GM18873 (cell line): ENCODE results near the gene POT1.

Experiments
- ATAC-seq: cut with Tn5 transposase; IDR thresholded peaks from one replicate; pipeline ENCODE4 v1.9.1; 2021; ENCODE audit warnings: mild to moderate bottlenecking, moderate library complexity, moderate number of reproducible peaks; ENCODE audit not compliant: unreplicated experiment, low FRiP score

Gene POT1

DNA sequence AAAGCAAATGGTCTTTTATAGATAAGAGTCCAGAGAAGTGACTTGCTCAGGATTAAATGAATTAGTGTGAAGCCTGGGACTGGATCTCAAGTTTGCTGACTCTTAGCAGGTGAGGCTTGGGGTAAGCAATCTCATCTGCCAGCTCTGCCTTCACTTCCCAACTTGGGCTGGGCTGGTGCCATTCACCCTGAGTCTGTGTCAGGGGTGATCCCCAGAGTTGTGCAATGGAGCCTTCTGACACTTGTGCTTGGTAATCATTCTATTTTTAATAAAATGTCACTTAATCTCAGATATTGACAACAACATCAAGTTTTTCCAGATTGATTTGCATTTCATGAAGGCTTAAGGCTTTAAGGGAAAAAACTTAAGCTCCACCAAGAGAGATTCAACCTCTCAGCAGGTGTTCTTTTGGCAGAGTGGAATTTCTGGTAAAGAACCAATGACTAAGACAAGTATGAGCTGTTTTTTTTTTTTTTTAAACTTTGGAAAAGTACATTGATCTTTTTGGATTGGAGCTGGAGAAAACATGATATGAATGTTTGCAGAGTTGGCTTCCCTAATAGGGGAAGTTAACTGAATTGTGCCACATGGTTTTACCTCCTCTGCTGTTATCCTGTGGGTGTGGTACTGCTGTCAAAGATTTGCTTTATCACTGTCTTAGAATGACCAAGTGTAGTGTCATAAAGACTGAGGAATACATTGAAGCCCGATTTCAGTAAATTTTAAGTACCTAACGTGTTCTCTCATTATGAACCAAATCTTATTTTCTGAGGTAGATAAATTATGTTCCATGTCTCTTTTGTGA, 115.4 kb downstream of the POT1 start:
- ATAC-seq = no peak

DNA sequence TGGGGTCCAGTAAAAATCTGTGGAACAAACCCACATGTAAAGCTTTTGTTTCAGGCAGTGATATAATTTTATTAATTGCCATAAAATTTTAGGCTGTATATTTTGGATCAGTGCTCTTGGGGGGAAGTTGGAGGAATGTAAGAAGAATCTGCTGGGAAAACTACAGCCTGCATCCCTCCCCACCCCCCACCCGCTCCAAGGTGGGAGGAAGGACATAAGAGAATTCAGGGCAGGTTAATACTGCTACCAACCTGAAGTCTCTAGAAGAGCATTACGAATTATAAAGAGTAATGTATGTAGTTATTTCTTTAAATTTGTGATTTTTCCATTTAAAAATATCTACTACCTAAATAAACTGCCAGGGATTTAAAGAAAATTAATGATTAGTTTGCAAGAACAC, 116.9 kb downstream of the POT1 start:
- ATAC-seq = no peak

DNA sequence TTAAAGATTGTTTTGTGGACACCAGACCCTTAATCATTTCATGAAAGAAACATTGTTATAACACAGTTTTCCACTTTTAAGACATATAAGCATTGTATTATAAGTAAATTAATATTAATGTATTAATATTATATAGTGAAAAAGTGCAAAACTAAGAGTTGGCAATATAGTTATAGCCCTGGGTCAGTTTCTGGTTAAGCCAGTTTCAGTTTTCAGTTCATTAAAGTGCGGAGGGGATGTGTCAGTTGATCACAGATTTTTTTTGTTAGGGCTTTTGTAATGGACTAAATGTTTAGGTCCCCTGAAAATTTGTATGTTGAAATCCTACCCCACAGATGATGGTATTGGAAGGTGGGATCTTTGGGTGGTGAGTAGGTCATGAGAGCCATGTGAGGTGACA, 118.3 kb downstream of the POT1 start:
- no peak for ATAC-seq

DNA sequence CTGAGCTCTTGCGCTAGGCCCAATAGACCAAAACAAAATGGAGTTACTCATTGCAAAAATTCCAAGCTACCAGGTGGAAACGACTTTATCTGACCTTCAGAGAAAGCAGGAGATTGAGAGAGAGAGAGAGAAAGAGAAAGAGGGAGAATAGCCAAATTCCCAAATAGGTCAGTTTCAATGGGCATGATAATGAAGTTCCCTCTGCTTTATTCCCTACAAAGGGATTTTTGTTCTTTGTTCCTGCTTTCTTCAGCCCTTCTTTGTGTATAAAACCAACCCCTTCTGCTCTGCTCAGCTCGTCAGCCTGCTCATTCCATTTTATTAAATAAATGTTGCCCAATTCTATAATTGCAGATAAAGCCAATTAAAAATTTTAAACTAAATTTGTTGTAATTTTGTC, 119.0 kb downstream of the POT1 start:
- ATAC-seq = no peak

DNA sequence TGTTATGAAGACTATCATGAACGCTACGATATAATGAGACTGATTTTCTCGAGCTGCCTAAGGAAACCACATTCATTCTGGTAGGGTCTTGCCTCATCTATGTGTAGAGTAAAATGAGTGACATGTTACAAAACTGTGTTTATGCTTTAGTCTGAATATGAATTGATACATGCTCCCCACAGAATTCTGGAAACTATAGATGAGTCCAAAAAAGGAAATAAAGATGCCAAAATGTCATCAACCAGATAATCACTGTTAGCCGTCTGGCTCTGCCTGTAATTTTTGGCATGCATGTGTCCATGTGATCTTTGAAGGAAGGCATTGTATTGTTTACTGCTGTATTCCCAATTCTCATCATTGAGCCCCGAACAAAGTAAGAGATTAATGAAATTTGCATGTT, 121.4 kb downstream of the POT1 start:
- ATAC-seq = no peak

DNA sequence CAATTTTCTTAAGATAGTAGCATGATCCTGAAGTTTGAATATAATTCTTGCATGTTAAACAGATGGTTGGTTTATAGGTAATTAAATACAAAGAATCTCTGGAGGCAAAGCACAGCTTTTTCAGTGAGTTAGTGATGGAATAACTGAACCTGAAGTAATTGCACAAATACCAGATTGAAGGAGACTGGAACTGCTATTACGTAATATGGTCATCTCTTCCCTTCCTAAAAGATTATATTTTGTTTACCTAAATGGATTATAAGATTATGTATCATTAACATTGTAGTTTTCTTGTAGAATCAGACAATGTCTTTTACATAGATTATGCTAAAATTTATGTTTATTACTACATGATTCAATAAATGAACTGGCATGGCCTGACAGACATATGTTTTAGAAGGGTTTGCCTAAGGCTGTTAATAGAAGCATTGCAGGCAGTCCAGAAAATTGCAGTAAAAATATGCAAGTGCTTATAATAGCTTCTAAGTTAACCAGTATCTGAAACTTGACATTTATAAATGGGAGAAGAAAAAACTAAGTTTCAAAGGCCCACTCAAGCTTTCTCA, 128.2 kb downstream of the POT1 start:
- no peak for ATAC-seq

DNA sequence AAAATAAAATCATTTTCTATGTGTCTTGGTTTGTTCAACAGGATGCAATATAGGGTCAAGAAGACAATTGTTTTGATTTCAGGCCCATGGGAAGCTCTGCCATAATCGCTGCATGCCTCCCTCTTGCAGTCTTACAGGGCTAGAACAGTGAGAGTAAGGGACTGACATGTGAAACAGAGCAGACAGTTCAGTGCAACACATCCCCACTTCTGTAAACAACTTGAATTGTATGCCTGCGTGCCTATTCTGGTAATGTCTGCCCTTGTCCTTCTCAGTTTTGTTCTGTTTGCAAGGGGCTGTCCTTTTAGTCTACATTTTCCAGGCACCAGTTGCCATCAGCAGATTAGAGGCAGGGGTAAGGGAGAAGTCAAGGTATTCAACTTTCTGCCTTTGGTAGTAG, 129.2 kb downstream of the POT1 start:
- ATAC-seq = no peak

DNA sequence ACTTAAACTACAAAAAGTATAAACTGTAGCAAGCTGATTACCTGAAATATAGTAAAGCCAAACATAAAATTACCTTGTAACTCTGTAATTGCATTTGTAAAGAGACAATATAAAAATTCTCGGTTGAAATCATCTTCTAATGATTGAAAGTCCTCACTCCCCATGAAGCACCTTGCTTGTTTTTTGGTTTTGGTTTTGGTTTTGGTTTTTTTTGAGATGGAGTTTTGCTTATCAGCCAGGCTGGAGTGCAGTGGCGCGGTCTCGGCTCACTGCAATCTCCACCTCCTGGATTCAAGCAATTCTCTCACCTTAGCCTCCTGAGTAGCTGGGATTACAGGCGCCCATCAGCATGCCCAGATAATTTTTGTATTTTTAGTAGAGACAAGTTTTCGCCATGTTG, 130.2 kb downstream of the POT1 start:
- ATAC-seq = no peak

DNA sequence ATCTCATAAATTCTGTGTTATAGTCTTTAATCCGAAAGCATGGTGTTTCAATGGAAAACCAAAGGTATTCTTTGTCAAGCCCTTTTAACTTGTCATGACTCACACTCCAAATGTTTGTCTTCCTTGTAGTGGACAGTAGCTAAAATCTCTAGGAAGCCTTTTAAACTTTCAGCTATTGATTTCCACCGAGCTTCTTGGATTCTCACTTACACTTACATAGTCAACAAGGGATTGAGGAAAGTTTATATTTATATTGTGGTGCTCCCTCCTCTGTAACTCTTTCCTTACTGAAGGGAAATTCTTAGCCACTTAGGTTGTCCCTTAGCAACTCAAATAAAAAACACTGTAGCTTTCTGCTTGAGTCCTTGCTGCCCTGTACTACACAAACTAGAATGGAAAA, 132.9 kb downstream of the POT1 start:
- ATAC-seq = no peak

DNA sequence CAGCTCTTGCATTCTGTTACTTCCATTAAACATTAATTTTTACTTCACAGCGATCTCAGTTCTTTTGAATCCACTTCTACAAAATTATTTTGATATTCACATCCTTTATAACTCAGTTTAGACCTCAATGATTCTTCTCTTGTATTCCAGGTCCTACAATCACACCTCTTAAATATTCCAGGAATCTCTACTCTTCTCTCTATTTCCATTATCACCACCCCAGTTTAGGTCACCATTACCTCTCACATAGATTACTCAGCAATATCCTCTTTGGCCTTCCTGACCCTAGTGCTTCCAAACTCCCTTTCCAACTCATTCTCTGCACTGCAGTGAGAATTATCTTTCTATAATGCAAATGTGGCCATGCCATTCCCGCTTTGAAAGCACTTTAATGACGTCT, 136.9 kb downstream of the POT1 start:
- ATAC-seq = no peak

DNA sequence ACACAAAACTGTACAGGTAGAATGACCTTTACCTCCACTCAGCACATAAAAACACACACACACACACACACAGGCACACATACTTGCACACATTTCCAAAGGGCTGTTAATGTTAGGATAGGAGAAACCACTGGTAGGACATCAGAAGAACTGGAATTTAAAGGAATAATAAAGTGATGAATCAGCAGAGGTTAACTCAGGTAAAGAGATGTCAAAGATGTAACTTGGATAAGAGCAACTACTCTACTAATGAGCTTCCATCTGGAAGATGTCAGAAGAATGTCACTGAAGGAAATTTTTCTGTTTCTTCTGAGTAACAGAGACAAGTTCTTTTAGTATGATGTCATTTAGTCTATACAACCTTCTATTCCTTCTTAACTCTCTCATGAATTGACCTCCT, 137.6 kb downstream of the POT1 start:
- no peak for ATAC-seq

DNA sequence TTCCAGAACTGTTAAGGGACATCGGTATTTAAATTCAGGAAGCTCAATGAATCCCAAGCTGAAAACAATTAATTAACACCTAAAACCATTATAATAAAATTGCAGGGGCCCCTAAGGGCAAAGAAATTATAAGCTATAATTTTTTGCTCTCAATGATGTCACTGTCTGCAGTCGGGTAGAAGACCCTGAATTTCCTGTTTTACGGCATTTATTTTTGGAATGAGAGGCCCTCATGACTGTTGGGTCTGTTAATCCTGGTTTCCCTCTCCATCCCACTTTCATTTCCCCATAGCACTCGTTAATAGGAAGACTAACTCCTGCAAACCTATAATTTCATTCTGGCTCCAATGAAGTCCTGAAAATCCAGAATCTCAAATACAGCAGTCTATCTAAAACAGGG, 138.2 kb downstream of the POT1 start:
- ATAC-seq = no peak

DNA sequence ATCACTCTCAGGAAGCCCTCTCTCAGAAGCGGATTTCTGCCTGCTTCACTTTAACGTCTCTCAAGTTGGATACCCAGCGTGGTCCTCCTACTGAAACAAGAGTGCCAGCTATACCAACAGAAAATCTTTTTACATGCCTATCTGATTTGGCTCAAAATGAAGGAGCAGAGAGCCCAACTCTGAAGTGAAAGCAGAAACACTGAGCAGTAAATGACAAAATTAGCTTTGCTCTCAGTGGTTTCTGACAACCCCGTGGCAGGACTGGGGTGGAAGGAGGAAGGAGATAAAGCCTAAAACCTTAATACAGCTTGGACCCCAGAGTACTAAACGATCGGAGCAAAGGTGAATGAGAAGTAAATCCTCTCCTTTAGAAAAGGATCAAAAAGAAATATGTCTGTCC, 139.0 kb downstream of the POT1 start:
- no peak for ATAC-seq

DNA sequence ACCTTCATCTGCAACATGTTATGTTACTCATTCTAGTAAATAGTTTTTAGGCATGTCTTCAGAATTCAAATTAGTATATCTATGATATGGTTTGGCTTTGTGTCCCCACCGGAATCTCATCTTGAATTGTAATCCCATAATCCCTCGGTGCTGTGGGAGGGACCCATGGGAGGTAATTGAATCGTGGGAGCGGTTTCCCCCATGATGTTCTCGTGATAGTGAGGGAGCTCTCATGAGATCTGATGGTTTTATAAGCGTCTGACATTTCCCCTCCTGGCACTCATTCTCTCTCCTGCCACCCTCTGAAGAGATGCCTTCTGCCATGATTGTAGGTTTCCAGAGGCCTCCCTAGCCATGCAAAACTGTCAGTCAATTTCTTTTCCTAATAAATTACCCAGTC, 143.6 kb downstream of the POT1 start:
- ATAC-seq = no peak

DNA sequence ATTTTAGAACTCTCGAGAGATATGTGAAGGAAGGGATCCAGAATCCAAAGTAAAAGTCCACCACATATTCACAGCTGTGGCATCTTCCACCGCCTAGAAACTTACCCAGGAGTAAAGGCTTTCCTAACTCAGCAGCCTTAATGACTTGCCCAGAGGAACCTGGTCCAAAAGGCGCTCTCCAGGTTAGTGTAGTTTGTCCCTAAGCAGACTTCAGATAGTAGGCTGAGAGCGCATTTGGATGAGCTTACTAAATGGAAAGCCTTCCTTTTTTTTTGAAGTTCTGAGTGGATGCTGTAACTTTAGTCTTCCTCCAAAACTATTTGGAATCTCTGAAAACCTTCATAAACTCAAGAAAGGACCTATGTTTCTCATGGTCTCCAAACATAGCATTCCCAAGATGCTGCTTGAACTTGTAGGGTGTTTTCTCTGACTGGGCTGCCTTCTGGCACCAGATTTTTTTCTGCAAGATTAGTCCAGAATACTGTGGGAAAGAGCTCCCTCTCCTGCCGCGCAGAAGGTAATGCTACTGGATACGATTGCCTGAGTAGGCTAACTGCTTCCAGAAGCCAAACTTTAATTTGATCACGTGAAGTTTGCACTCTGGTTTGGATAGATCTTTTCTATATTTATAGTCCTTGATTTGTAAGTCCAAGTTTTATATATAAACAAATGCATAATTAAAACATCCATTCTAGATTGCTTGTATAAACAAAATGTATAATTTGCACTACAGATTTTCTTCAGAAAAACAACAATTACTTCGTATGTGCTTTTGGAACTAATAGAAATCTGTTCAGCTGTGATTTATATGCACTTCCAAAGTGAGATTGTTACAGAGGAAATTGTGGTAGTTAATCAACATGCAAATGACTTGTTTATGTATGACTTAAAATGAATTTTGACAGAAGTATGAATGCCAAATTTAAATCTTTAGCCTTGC, 144.5 kb downstream of the POT1 start:
- ATAC-seq = peak; percentile 76

DNA sequence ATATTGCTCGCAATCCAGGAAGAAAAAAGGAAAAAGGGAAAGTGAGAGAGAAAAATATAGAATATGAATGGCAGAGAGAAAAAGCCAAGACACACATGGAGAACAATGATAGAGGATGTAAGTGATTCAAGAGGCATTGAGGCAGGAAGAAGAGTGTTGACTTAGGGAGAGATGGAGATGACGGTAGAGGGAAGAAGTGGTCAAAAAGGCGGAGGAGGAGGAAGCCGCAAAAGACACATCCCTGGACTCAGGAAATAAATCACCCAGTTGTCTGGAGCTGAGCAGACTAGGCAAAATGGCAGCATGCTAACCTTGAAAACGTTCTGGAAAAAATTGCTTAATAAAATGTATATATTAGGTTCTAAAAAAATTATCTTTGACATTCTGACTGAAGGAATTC, 146.4 kb downstream of the POT1 start:
- no peak for ATAC-seq

DNA sequence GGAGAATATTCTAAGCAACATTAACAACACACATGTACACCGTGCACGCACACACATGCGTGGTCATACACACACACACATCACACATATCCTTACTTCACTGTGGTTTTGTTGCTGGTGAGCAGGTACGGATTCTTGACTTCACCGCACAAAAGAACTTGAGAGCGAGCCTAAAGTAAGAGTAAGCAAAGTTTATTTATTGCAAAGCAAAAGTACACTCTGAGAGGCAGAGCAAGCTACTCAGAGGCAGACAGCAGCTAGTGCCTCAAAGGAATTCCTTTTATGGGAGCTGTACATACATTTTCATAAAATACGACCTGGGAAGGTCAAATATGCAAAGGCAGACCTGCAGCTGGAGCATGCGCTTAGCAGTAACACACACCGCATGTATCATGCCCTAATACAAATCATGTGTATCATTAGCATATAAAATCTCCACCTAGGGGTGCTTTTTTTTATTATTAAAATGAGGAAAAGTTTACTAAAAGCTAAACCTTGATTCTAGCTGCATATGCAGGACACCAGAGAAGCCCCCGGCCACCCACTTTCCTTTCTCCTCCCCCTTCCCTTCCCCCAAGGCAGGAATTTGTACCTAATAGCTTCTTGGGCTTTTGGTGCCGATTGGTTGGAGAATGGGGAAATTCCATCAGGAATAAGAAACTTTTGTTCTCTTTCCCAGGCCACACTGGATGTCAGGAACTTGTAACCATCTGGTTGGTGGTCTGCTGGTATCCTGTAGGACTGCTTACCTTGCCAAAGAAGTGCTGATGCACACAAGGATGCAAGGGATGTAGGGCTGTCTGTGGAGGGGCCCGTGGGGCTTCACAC, 147.5 kb downstream of the POT1 start:
- ATAC-seq = no peak

DNA sequence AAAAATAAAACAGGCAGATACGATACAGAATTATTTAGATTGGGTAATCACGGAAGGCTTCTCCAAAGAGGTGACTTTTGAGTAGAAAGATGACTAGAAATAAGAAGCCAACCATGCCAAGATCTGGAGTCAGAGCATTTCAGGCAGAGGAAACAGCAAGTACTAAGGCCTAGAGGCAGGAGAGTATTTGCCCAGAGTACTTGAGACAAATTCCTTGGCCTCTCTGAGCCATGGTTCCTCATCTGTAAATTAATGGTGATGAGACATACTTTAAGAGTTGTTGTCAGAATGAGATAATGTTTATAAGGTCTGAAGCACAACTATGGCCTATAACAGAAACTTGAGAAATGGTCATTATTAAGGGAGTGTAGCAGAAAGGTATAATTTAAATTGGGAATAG, 148.2 kb downstream of the POT1 start:
- no peak for ATAC-seq

DNA sequence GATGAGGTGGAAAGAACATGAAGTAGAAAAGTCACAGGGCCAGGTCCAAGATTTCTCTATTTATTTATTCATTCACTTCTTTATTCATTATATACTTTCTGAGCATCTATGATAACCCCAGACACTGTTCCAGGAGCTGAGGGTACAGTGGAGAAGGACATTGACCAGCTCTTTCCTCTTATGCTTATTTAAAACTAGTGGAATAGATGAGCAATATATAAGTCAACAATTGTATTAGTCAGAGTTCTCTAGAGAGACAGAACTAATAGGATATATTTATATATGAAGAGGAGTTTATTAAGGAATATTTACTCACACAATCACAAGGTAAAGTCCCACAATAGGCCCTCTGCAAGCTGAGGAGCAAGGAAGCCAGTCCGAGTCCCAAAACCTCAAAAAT, 149.0 kb downstream of the POT1 start:
- no peak for ATAC-seq

DNA sequence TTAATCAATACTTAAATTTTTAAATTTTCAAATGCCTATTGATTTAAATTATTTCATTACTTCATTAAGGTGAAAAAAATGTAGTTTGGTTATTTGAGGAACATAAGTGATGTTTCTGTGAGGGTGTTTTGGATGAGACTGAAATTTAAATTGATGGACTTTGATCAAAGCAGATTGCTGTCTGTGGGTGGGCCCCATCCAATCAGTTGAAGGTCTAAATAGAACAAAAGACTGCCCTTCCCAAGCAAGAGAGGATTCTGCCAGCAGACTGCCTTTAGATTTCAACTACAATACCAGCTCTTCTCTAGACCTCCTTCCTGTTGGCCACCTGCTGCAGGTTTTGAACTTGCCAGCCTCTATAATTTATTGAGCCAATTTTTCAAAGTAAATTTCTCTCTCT, 149.6 kb downstream of the POT1 start:
- no peak for ATAC-seq

DNA sequence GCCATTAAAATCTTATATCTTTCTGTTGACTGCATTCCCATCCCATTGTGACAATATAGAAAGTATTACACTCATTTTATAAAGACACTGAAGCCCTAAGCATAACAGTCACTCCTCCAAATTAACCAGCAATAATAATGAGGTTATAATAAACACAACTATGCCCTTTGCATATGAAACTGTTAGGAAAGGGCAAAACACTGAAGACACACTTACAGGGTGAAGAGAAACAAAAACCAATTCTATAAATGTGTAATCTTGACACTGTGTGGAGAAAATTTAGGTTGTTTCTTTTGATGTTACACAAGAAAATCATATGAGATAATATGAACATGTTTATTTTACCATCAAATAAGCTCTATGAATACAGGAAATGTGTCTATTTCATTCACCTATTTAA, 150.0 kb downstream of the POT1 start:
- ATAC-seq = no peak
